Cardiac fibroblast (primary cell): ENCODE data around the gene PHLDB1.

ENCODE experiments used
- DNase-seq, 2 donors: peaks; one replicate each; pipeline versions ENCODE4 v3.0.0 to v3.0.0-alpha.2; 2010; ENCODE audit warnings: low read depth in 2 of 2
- H3K4me3 ChIP-seq, 2 donors: replicated peaks in 1 of 2; 1 replicate in 1 of 2; 2 replicates in 1 of 2; pipeline ENCODE4 v1.5.1; 2011; ENCODE audit warnings: low read depth in 2 of 2, low read length in 2 of 2, mild to moderate bottlenecking in 2 of 2, moderate library complexity in 1 of 2
- TF ChIP-seq, protein P1 (sequence below): IDR thresholded peaks from one replicate; pipeline ENCODE4 v1.5.1; 2011; ENCODE audit warnings: low read depth, mild to moderate bottlenecking, low read length, inconsistent platforms

PHLDB1 gene

DNA sequence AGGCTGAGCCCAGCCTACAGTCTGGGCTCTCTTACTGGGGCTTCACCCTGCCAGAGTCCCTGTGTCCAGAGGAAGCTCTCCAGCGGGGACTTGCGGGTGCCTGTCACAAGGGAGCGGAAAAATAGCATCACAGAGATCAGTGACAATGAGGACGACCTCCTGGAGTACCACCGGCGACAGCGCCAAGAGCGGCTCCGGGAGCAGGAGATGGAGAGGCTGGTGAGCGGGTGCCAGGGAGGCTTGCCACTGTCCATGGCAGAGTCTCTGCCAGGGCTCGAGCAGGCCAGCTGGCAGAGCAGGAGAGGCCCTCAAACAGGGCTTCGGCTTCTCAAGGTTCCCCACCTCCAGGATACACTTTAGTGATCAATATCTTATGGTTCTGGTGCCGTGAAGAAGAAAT is 21.0 kb downstream of the PHLDB1 start:
- DNase-seq: no peak
- TF ChIP-seq, protein P1, sequence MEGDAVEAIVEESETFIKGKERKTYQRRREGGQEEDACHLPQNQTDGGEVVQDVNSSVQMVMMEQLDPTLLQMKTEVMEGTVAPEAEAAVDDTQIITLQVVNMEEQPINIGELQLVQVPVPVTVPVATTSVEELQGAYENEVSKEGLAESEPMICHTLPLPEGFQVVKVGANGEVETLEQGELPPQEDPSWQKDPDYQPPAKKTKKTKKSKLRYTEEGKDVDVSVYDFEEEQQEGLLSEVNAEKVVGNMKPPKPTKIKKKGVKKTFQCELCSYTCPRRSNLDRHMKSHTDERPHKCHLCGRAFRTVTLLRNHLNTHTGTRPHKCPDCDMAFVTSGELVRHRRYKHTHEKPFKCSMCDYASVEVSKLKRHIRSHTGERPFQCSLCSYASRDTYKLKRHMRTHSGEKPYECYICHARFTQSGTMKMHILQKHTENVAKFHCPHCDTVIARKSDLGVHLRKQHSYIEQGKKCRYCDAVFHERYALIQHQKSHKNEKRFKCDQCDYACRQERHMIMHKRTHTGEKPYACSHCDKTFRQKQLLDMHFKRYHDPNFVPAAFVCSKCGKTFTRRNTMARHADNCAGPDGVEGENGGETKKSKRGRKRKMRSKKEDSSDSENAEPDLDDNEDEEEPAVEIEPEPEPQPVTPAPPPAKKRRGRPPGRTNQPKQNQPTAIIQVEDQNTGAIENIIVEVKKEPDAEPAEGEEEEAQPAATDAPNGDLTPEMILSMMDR: no peak
- H3K4me3 ChIP-seq: no peak overlapping the region

- TF ChIP-seq, protein P1: no peak
- no peak for DNase-seq
- H3K4me3 ChIP-seq: no peak overlapping the region
Measured at GRCh38 chr11:118628861-118629549, 21.6 kb downstream of the PHLDB1 start.

DNA sequence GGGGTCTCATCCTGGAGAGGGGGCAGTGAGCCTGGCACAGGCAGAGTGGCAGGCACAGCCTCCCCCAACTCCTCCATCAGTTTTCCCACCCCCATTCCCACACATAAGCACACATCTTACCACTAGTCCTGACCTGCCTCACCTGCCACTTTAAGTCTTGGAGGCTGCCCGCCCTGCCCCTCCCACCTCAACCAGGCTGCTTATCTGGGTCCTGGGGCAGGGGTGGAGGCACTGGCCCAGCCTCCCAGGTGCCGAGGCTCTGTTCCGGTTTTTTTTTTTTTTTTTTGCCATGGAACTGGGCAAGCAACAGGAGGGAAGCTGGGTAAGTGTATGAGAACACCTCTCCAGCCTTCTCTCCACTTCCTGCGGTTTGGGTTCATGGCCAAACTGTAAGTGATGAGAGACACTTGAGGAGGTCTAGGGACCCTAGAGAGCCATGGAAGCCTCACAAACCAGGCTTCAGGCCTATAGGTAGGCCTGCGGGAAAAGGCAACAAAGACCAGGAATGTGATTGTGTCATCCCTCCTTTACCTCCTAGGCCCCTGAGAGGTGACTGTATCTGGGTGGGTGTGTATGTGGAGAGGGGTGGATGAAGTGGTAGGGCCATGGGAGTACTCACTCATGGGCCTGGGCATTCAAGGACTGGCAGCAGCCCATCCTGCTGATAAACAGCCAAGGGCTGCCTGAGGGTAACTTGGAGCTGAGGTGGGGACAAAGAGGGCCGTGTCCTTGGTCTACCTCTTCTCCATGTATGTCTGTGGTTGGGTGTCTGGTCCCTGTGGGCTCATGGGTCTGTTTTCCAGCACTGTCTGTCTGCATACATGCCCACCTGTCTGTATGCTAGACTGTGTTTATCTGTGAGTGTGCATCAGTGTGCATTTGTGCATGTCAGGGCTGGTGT is 22.6 kb downstream of the PHLDB1 start:
- DNase-seq: no peak
- TF ChIP-seq, protein P1: no peak

GRCh38 chr11:118631142-118631909 is 23.9 kb downstream of the PHLDB1 start:
- TF ChIP-seq, protein P1: no peak
- DNase-seq: no peak
- no peak overlapping the region for H3K4me3 ChIP-seq

More for the DNA sequence above, 22.6 kb downstream of the PHLDB1 start:
- H3K4me3 ChIP-seq: no peak overlapping the region

- DNase-seq: no peak
- TF ChIP-seq, protein P1: no peak
- H3K4me3 ChIP-seq: no peak overlapping the region
Measured at GRCh38 chr11:118632577-118633318, 25.3 kb downstream of the PHLDB1 start.

- TF ChIP-seq, protein P1: no peak
- DNase-seq: no peak
- H3K4me3 ChIP-seq: no peak overlapping the region
Measured at GRCh38 chr11:118633319-118633690, 25.9 kb downstream of the PHLDB1 start.
